ENCODE results near the gene PKD1. TPM values are rescaled to one million over a fixed set of nuclear protein-coding genes. Genes with fewer than 3 reads are reported as not detected.

PKD1 gene
- total and polyA plus RNA-seq, 2 experiments from 2014 or later, result 35.9 to 60.6 TPM

GRCh38 chr16:2079311-2079800 is 56.3 kb downstream of the PKD1 start:
- H3K27ac ChIP-seq, result no peak overlapping the region
- H3K4me1 ChIP-seq (ENCODE audit: insufficient read depth), result no peaks in the 10 kb centered on the region
- H3K27me3 ChIP-seq, result no peaks in the 10 kb centered on the region
- no peak overlapping the region for H3K4me2 ChIP-seq
- no peaks in the 10 kb centered on the region for H3K79me2 ChIP-seq
- no peaks in the 10 kb centered on the region for H3K36me3 ChIP-seq (replicated peaks; ENCODE audit: insufficient read depth, low read depth)
- WGBS (ENCODE audit: low lambda C conversion rate, missing lambda C conversion rate), result 95% methylated on average over 24 of the region's 30 CpGs
- H2AFZ ChIP-seq, result no peak overlapping the region
- H3K4me3 ChIP-seq, result no peak overlapping the region
- no peak for DNase-seq (ENCODE audit: low spot score)
- TF ChIP-seq CTCF (IDR thresholded peaks at IDR 0.05; ENCODE audit: poor library complexity), result no peak
- TF ChIP-seq EZH2phosphoT487 (IDR thresholded peaks at IDR 0.05; ENCODE audit: low read depth, severe bottlenecking, unreplicated experiment), result no peak
- H4K20me1 ChIP-seq (ENCODE audit: insufficient read depth, poor library complexity, severe bottlenecking), result no peaks in the 10 kb centered on the region
- H3K9me3 ChIP-seq (ENCODE audit: low read depth), result no peaks in the 10 kb centered on the region
- no peaks in the 10 kb centered on the region for H3K9me2 ChIP-seq (replicated peaks; ENCODE audit: insufficient read depth)

GRCh38 chr16:2078691-2079090 is 57.0 kb downstream of the PKD1 start:
- Histone ChIP-seq H3K9me2 (replicated peaks; ENCODE audit: insufficient read depth) (no peaks in the 10 kb centered on the region), H4K20me1 (ENCODE audit: insufficient read depth, poor library complexity, severe bottlenecking) (no peaks in the 10 kb centered on the region), H3K4me2 (no peak overlapping the region), H3K27ac (no peak overlapping the region), H3K36me3 (replicated peaks; ENCODE audit: insufficient read depth, low read depth) (no peaks in the 10 kb centered on the region), H3K9me3 (ENCODE audit: low read depth) (no peaks in the 10 kb centered on the region), H3K79me2 (no peaks in the 10 kb centered on the region), H3K4me1 (ENCODE audit: insufficient read depth) (no peaks in the 10 kb centered on the region), H2AFZ (no peak overlapping the region), H3K27me3 (no peaks in the 10 kb centered on the region), H3K4me3 (no peak overlapping the region)
- 97% methylated on average over 23 of the region's 23 CpGs for WGBS (ENCODE audit: low lambda C conversion rate, missing lambda C conversion rate)
- TF ChIP-seq CTCF (IDR thresholded peaks at IDR 0.05; ENCODE audit: poor library complexity), result no peak
- TF ChIP-seq EZH2phosphoT487 (IDR thresholded peaks at IDR 0.05; ENCODE audit: low read depth, severe bottlenecking, unreplicated experiment), result no peak
- no peak for TF ChIP-seq EZH2 (IDR thresholded peaks at IDR 0.05; ENCODE audit: borderline replicate concordance)
- DNase-seq (ENCODE audit: low spot score), result no peak

GRCh38 chr16:2078096-2078495 is 57.6 kb downstream of the PKD1 start:
- H3K4me1 ChIP-seq (ENCODE audit: insufficient read depth), result no peaks in the 10 kb centered on the region
- no peaks in the 10 kb centered on the region for H4K20me1 ChIP-seq (ENCODE audit: insufficient read depth, poor library complexity, severe bottlenecking)
- TF ChIP-seq EZH2phosphoT487 (IDR thresholded peaks at IDR 0.05; ENCODE audit: low read depth, severe bottlenecking, unreplicated experiment) (no peak), CTCF (IDR thresholded peaks at IDR 0.05; ENCODE audit: poor library complexity) (no peak), EZH2 (IDR thresholded peaks at IDR 0.05; ENCODE audit: borderline replicate concordance) (no peak)
- no peak overlapping the region for H2AFZ ChIP-seq
- no peaks in the 10 kb centered on the region for H3K9me2 ChIP-seq (replicated peaks; ENCODE audit: insufficient read depth)
- H3K9me3 ChIP-seq (ENCODE audit: low read depth), result no peaks in the 10 kb centered on the region
- H3K4me3 ChIP-seq, result no peak overlapping the region
- no peaks in the 10 kb centered on the region for H3K36me3 ChIP-seq (replicated peaks; ENCODE audit: insufficient read depth, low read depth)
- H3K4me2 ChIP-seq, result no peak overlapping the region
- no peaks in the 10 kb centered on the region for H3K79me2 ChIP-seq
- H3K27me3 ChIP-seq, result no peaks in the 10 kb centered on the region
- no peak overlapping the region for H3K27ac ChIP-seq
- 94% methylated on average over 6 of the region's 7 CpGs for WGBS (ENCODE audit: low lambda C conversion rate, missing lambda C conversion rate)
- no peak for DNase-seq (ENCODE audit: low spot score)

- Histone ChIP-seq H3K36me3 (replicated peaks; ENCODE audit: insufficient read depth, low read depth) (no peaks in the 10 kb centered on the region), H3K4me1 (ENCODE audit: insufficient read depth) (no peaks in the 10 kb centered on the region), H4K20me1 (ENCODE audit: insufficient read depth, poor library complexity, severe bottlenecking) (no peaks in the 10 kb centered on the region), H3K4me2 (no peak overlapping the region), H2AFZ (no peak overlapping the region), H3K79me2 (no peaks in the 10 kb centered on the region), H3K27ac (no peak overlapping the region), H3K9me2 (replicated peaks; ENCODE audit: insufficient read depth) (no peaks in the 10 kb centered on the region), H3K4me3 (no peak overlapping the region), H3K9me3 (ENCODE audit: low read depth) (no peaks in the 10 kb centered on the region), H3K27me3 (no peaks in the 10 kb centered on the region)
- no peak for TF ChIP-seq CTCF (IDR thresholded peaks at IDR 0.05; ENCODE audit: poor library complexity)
- TF ChIP-seq EZH2phosphoT487 (IDR thresholded peaks at IDR 0.05; ENCODE audit: low read depth, severe bottlenecking, unreplicated experiment), result no peak
- DNase-seq (ENCODE audit: low spot score), result no peak
- whole genome bisulfite sequencing (ENCODE audit: low lambda C conversion rate, missing lambda C conversion rate), result 94% methylated on average over 21 of the region's 21 CpGs
These were observed 58.0 kb downstream of the PKD1 start for GRCh38 chr16:2077696-2078095.
